KMS-11 (cell line): ENCODE measurements around the gene NAPEPLD.

Experiments used
- H2AFZ ChIP-seq: fragments of 200-600 bp; sonication (generic); 2 replicates; pipeline ENCODE4 v1.6.1; 2016; ENCODE audit warnings: antibody characterized with exemption, mixed run types, low read depth
- H3K27ac ChIP-seq: fragments of 200-600 bp; sonication (generic); 2 replicates; pipeline ENCODE4 v1.6.1; 2016; ENCODE audit warnings: mild to moderate bottlenecking, mixed run types
- H3K27me3 ChIP-seq: fragments of 200-600 bp; sonication (generic); 2 replicates; pipeline ENCODE4 v1.6.1; 2017; ENCODE audit warnings: mild to moderate bottlenecking, low read depth, mixed run types, moderate library complexity; ENCODE audit not compliant: insufficient read depth
- H3K36me3 ChIP-seq: fragments of 200-600 bp; sonication (generic); 2 replicates; pipeline ENCODE4 v1.6.1; 2017; ENCODE audit warnings: mild to moderate bottlenecking, mixed run types; ENCODE audit not compliant: insufficient read depth
- H3K4me1 ChIP-seq: fragments of 200-600 bp; sonication (generic); 2 replicates; pipeline ENCODE4 v1.6.1; 2016; ENCODE audit warnings: mild to moderate bottlenecking, low read depth, mixed run types; ENCODE audit not compliant: poor library complexity, severe bottlenecking
- H3K4me2 ChIP-seq: fragments of 200-600 bp; sonication (generic); 2 replicates; pipeline ENCODE4 v1.7.0; 2016; ENCODE audit warnings: mild to moderate bottlenecking, mixed run types
- H3K4me3 ChIP-seq: fragments of 200-600 bp; sonication (generic); IDR thresholded peaks from 2 replicates; pipeline ENCODE4 v1.6.1; 2017; ENCODE audit warnings: low read depth, low read length, mixed read lengths; ENCODE audit not compliant: insufficient read depth
- H3K79me2 ChIP-seq: fragments of 200-600 bp; sonication (generic); 2 replicates; pipeline ENCODE4 v1.6.1; 2016; ENCODE audit warnings: low read depth, mixed run types; ENCODE audit not compliant: insufficient read depth
- H3K9ac ChIP-seq: fragments of 200-600 bp; sonication (generic); 2 replicates; pipeline ENCODE4 v1.6.1; 2016; ENCODE audit warnings: mild to moderate bottlenecking, mixed run types
- H4K20me1 ChIP-seq: fragments of 200-600 bp; sonication (generic); 2 replicates; pipeline ENCODE4 v1.6.1; 2016; ENCODE audit warnings: mild to moderate bottlenecking, mixed run types; ENCODE audit not compliant: insufficient read depth
- CTCF ChIP-seq: fragments of 200-600 bp; sonication (generic); conservative IDR thresholded peaks from 2 replicates; pipeline ENCODE4 v1.6.1; 2017; ENCODE audit warnings: low read depth, mild to moderate bottlenecking, antibody characterized with exemption, low read length, moderate library complexity, mixed read lengths

NAPEPLD gene

GRCh38 chr7:103068414-103069403 is 80.2 kb downstream of the NAPEPLD start:
- Histone ChIP-seq H3K27me3 (no peaks in the 10 kb centered on the region), H3K4me3 (no peak overlapping the region), H3K79me2 (no peaks in the 10 kb centered on the region), H2AFZ (no peak overlapping the region), H3K36me3 (no peaks in the 10 kb centered on the region), H3K27ac (no peak overlapping the region), H3K9ac (no peak overlapping the region), H3K4me2 (no peak overlapping the region), H3K4me1 (peaks cover 3% of the 10 kb centered on the region), H4K20me1 (no peaks in the 10 kb centered on the region)
- no peak for TF ChIP-seq CTCF

GRCh38 chr7:103065667-103066066 is 83.2 kb downstream of the NAPEPLD start:
- Histone ChIP-seq H3K4me2 (no peak overlapping the region), H3K79me2 (no peaks in the 10 kb centered on the region), H3K4me1 (no peaks in the 10 kb centered on the region), H3K4me3 (no peak overlapping the region), H3K27ac (no peak overlapping the region), H3K36me3 (no peaks in the 10 kb centered on the region), H4K20me1 (no peaks in the 10 kb centered on the region), H3K27me3 (no peaks in the 10 kb centered on the region), H3K9ac (no peak overlapping the region), H2AFZ (no peak overlapping the region)
- TF ChIP-seq CTCF: peak; percentile 76

- no peaks in the 10 kb centered on the region for H3K79me2 ChIP-seq
- no peaks in the 10 kb centered on the region for H3K4me1 ChIP-seq
- H3K4me3 ChIP-seq: no peak overlapping the region
- H3K27me3 ChIP-seq: no peaks in the 10 kb centered on the region
- no peak overlapping the region for H3K9ac ChIP-seq
- no peak overlapping the region for H3K4me2 ChIP-seq
- no peak overlapping the region for H2AFZ ChIP-seq
- H3K27ac ChIP-seq: no peak overlapping the region
- no peaks in the 10 kb centered on the region for H4K20me1 ChIP-seq
- H3K36me3 ChIP-seq: no peaks in the 10 kb centered on the region
- no peak for TF ChIP-seq CTCF
Measured at GRCh38 chr7:103063895-103064294, 85.0 kb downstream of the NAPEPLD start.

GRCh38 chr7:103059471-103059870 is 89.4 kb downstream of the NAPEPLD start:
- no peak overlapping the region for H3K4me2 ChIP-seq
- H4K20me1 ChIP-seq: no peaks in the 10 kb centered on the region
- no peak overlapping the region for H3K4me3 ChIP-seq
- H3K27ac ChIP-seq: no peak overlapping the region
- TF ChIP-seq CTCF: no peak
- H3K27me3 ChIP-seq: no peaks in the 10 kb centered on the region
- no peak overlapping the region for H2AFZ ChIP-seq
- no peak overlapping the region for H3K9ac ChIP-seq
- no peaks in the 10 kb centered on the region for H3K4me1 ChIP-seq
- H3K36me3 ChIP-seq: no peaks in the 10 kb centered on the region
- H3K79me2 ChIP-seq: no peaks in the 10 kb centered on the region
